NK-92 (cell line): ENCODE measurements around the gene MITF.

Experiments
- DNase-seq: peaks from one replicate; lab custom pipeline; 2025; ENCODE audit not compliant: unreplicated experiment; lab: John Stamatoyannopoulos, UW

Gene MITF

GRCh38 chr3:69830147-69830546, 90.9 kb downstream of the MITF start:
- no peak for DNase-seq

- DNase-seq = no peak
Observed at GRCh38 chr3:69831737-69832136, 92.5 kb downstream of the MITF start.

GRCh38 chr3:69833591-69833990, 94.3 kb downstream of the MITF start:
- no peak for DNase-seq

- no peak for DNase-seq
Observed at GRCh38 chr3:69838217-69838616, 99.0 kb downstream of the MITF start.

- no peak for DNase-seq
Observed at GRCh38 chr3:69838696-69839515, 99.6 kb downstream of the MITF start.

- DNase-seq = no peak
Observed at GRCh38 chr3:69842351-69842750, 103.1 kb downstream of the MITF start.

GRCh38 chr3:69842789-69843188, 103.5 kb downstream of the MITF start:
- no peak for DNase-seq

GRCh38 chr3:69844706-69845105, 105.4 kb downstream of the MITF start:
- no peak for DNase-seq

GRCh38 chr3:69847303-69847702, 108.0 kb downstream of the MITF start:
- DNase-seq = no peak

GRCh38 chr3:69848113-69848512, 108.8 kb downstream of the MITF start:
- no peak for DNase-seq

- DNase-seq = no peak
Observed at GRCh38 chr3:69850849-69851248, 111.6 kb downstream of the MITF start.

- DNase-seq = no peak
Observed at GRCh38 chr3:69853027-69853426, 113.8 kb downstream of the MITF start.

- no peak for DNase-seq
Observed at GRCh38 chr3:69855436-69856162, 116.3 kb downstream of the MITF start.

- no peak for DNase-seq
Observed at GRCh38 chr3:69856965-69857705, 117.9 kb downstream of the MITF start.

GRCh38 chr3:69861556-69861955, 122.3 kb downstream of the MITF start:
- DNase-seq = no peak

- no peak for DNase-seq
Observed at GRCh38 chr3:69864141-69864540, 124.9 kb downstream of the MITF start.

GRCh38 chr3:69864766-69865165, 125.5 kb downstream of the MITF start:
- no peak for DNase-seq

GRCh38 chr3:69865925-69866679, 126.8 kb downstream of the MITF start:
- no peak for DNase-seq

- no peak for DNase-seq
Observed at GRCh38 chr3:69866988-69867720, 127.9 kb downstream of the MITF start.

GRCh38 chr3:69867941-69868505, 128.8 kb downstream of the MITF start:
- no peak for DNase-seq
